WTC11 (cell line): ENCODE results near the gene ZNF628.

Experiments used
- ESRRA ChIP-seq: sonication (generic); formaldehyde crosslinking; IDR thresholded peaks from 2 replicates; pipeline ENCODE4 v1.8.1; 2022; ENCODE audit warnings: mild to moderate bottlenecking, missing genetic modification reagents, borderline replicate concordance
- FOXP1 ChIP-seq: sonication (generic); formaldehyde crosslinking; IDR thresholded peaks from 2 replicates; pipeline ENCODE4 v1.8.0; 2022; ENCODE audit warnings: missing genetic modification reagents, mild to moderate bottlenecking, moderate library complexity, borderline replicate concordance
- GRHL2 ChIP-seq: fragments of 250-450 bp; sonication (Bioruptor Pico); IDR thresholded peaks from 2 replicates; pipeline ENCODE4 v1.8.0; 2022; ENCODE audit warnings: mild to moderate bottlenecking, moderate library complexity; ENCODE audit not compliant: insufficient replicate concordance, severe bottlenecking
- JUN ChIP-seq: sonication (generic); formaldehyde crosslinking; IDR thresholded peaks from 2 replicates; pipeline ENCODE4 v1.8.0; 2023; ENCODE audit warnings: mild to moderate bottlenecking, missing genetic modification reagents
- SMAD3 ChIP-seq: sonication (generic); formaldehyde crosslinking; IDR thresholded peaks from 2 replicates; pipeline ENCODE4 v1.8.0; 2022; ENCODE audit warnings: missing genetic modification reagents, mild to moderate bottlenecking, borderline replicate concordance
- TEAD4 ChIP-seq: sonication (generic); formaldehyde crosslinking; IDR thresholded peaks from 2 replicates; pipeline ENCODE4 v1.8.0; 2022; ENCODE audit warnings: mild to moderate bottlenecking, missing genetic modification reagents
- TP53 ChIP-seq: sonication (generic); formaldehyde crosslinking; IDR thresholded peaks from 2 replicates; pipeline ENCODE4 v1.8.1; 2023; ENCODE audit warnings: mild to moderate bottlenecking, missing genetic modification reagents
- TF ChIP-seq, protein P1 (sequence below): sonication (generic); formaldehyde crosslinking; conservative IDR thresholded peaks from 2 replicates; pipeline ENCODE4 v1.8.1; 2022; ENCODE audit warnings: mild to moderate bottlenecking, missing genetic modification reagents
- TF ChIP-seq, protein P2 (sequence below): fragments of 200-600 bp; IDR thresholded peaks from 2 replicates; pipeline ENCODE4 v1.8.0; 2022; ENCODE audit warnings: antibody characterized with exemption
- TF ChIP-seq, protein P3 (sequence below): sonication (generic); formaldehyde crosslinking; IDR thresholded peaks from 2 replicates; pipeline ENCODE4 v1.8.1; 2022; ENCODE audit warnings: low read depth, missing genetic modification reagents, borderline replicate concordance
- TF ChIP-seq, protein P4 (sequence below): sonication (generic); formaldehyde crosslinking; conservative IDR thresholded peaks from 2 replicates; pipeline ENCODE4 v1.8.1; 2023; ENCODE audit warnings: mild to moderate bottlenecking, low read depth, missing genetic modification reagents, moderate library complexity
- TF ChIP-seq, protein P5 (sequence below): sonication (generic); formaldehyde crosslinking; IDR thresholded peaks from 2 replicates; pipeline ENCODE4 v1.8.1; 2023; ENCODE audit warnings: mild to moderate bottlenecking, moderate library complexity, missing genetic modification reagents
- TF ChIP-seq, protein P6 (sequence below): sonication (generic); formaldehyde crosslinking; IDR thresholded peaks from 2 replicates; pipeline ENCODE4 v1.8.1; 2023; ENCODE audit warnings: mild to moderate bottlenecking, missing genetic modification reagents, moderate library complexity
- TF ChIP-seq, protein P7 (sequence below): fragments of 250-450 bp; sonication (Bioruptor Pico); IDR thresholded peaks from 2 replicates; pipeline ENCODE4 v1.9.0; 2021; ENCODE audit warnings: moderate library complexity, mild to moderate bottlenecking, inconsistent platforms, borderline replicate concordance

DNA sequence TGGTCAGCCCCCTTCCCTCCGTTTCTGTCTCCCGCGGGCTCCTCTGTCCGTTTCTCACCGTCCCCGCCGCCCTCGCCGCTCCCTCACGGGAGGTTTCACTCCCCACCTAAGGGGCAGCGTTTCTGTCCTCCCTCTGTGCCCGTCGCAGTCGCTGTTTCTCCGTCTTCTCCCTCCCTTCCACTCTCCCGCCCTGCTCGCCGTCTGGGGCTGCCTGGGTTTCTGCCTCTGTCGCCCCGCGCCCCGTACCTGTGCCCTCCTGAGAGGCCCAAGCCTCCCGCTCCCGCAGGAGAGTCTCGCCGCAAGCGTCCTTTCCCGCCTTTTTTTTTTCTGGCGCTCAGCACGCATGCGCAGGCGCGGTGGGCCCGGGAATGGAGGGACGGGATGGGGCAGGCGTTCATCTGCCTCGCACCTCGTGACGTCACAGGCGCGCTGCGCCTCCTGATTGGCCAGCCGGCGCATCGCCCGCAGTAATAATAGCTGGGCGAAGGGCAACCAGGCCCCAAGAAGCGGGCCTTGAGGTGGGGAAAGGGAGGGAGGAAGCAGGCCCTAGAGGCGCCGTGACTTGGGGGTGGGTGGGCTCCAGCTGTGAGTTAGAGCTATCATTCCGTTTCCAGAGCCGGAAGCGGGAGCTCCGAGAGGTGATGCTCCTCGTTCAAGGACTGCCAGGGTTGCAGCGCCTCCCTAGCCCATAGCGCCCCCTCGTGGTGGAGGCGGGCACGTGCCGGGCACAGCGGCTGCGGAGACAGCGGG lies 27.3 kb downstream of the ZNF628 start:
- TF ChIP-seq JUN = peak; percentile 95; the same call in 1 of the 2 replicates
- peak; percentile 100 for TF ChIP-seq FOXP1 (CRISPR knock-in tag)
- TF ChIP-seq, protein P1, sequence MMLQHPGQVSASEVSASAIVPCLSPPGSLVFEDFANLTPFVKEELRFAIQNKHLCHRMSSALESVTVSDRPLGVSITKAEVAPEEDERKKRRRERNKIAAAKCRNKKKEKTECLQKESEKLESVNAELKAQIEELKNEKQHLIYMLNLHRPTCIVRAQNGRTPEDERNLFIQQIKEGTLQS (CRISPR knock-in tag) = peak; percentile 84; the same call in 1 of the 2 replicates
- TF ChIP-seq, protein P2, sequence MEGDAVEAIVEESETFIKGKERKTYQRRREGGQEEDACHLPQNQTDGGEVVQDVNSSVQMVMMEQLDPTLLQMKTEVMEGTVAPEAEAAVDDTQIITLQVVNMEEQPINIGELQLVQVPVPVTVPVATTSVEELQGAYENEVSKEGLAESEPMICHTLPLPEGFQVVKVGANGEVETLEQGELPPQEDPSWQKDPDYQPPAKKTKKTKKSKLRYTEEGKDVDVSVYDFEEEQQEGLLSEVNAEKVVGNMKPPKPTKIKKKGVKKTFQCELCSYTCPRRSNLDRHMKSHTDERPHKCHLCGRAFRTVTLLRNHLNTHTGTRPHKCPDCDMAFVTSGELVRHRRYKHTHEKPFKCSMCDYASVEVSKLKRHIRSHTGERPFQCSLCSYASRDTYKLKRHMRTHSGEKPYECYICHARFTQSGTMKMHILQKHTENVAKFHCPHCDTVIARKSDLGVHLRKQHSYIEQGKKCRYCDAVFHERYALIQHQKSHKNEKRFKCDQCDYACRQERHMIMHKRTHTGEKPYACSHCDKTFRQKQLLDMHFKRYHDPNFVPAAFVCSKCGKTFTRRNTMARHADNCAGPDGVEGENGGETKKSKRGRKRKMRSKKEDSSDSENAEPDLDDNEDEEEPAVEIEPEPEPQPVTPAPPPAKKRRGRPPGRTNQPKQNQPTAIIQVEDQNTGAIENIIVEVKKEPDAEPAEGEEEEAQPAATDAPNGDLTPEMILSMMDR = peak; percentile 99
- TF ChIP-seq, protein P3, sequence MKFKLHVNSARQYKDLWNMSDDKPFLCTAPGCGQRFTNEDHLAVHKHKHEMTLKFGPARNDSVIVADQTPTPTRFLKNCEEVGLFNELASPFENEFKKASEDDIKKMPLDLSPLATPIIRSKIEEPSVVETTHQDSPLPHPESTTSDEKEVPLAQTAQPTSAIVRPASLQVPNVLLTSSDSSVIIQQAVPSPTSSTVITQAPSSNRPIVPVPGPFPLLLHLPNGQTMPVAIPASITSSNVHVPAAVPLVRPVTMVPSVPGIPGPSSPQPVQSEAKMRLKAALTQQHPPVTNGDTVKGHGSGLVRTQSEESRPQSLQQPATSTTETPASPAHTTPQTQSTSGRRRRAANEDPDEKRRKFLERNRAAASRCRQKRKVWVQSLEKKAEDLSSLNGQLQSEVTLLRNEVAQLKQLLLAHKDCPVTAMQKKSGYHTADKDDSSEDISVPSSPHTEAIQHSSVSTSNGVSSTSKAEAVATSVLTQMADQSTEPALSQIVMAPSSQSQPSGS = peak; percentile 96
- TF ChIP-seq, protein P4, sequence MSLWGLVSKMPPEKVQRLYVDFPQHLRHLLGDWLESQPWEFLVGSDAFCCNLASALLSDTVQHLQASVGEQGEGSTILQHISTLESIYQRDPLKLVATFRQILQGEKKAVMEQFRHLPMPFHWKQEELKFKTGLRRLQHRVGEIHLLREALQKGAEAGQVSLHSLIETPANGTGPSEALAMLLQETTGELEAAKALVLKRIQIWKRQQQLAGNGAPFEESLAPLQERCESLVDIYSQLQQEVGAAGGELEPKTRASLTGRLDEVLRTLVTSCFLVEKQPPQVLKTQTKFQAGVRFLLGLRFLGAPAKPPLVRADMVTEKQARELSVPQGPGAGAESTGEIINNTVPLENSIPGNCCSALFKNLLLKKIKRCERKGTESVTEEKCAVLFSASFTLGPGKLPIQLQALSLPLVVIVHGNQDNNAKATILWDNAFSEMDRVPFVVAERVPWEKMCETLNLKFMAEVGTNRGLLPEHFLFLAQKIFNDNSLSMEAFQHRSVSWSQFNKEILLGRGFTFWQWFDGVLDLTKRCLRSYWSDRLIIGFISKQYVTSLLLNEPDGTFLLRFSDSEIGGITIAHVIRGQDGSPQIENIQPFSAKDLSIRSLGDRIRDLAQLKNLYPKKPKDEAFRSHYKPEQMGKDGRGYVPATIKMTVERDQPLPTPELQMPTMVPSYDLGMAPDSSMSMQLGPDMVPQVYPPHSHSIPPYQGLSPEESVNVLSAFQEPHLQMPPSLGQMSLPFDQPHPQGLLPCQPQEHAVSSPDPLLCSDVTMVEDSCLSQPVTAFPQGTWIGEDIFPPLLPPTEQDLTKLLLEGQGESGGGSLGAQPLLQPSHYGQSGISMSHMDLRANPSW = peak; percentile 95; the same call in 1 of the 2 replicates
- TF ChIP-seq, protein P5, sequence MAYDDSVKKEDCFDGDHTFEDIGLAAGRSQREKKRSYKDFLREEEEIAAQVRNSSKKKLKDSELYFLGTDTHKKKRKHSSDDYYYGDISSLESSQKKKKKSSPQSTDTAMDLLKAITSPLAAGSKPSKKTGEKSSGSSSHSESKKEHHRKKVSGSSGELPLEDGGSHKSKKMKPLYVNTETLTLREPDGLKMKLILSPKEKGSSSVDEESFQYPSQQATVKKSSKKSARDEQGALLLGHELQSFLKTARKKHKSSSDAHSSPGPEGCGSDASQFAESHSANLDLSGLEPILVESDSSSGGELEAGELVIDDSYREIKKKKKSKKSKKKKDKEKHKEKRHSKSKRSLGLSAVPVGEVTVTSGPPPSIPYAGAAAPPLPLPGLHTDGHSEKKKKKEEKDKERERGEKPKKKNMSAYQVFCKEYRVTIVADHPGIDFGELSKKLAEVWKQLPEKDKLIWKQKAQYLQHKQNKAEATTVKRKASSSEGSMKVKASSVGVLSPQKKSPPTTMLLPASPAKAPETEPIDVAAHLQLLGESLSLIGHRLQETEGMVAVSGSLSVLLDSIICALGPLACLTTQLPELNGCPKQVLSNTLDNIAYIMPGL (CRISPR knock-in tag) = peak; percentile 77; the same call in 1 of the 2 replicates
- peak; percentile 98 for TF ChIP-seq ESRRA
- peak; percentile 97 for TF ChIP-seq SMAD3 (CRISPR knock-in tag)
- peak; percentile 99 for TF ChIP-seq TP53 (CRISPR knock-in tag)
- TF ChIP-seq, protein P6, sequence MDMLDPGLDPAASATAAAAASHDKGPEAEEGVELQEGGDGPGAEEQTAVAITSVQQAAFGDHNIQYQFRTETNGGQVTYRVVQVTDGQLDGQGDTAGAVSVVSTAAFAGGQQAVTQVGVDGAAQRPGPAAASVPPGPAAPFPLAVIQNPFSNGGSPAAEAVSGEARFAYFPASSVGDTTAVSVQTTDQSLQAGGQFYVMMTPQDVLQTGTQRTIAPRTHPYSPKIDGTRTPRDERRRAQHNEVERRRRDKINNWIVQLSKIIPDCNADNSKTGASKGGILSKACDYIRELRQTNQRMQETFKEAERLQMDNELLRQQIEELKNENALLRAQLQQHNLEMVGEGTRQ = peak; percentile 81
- peak; percentile 94 for TF ChIP-seq TEAD4 (CRISPR knock-in tag)
- TF ChIP-seq GRHL2 (CRISPR knock-in tag) = no peak
- TF ChIP-seq, protein P7, sequence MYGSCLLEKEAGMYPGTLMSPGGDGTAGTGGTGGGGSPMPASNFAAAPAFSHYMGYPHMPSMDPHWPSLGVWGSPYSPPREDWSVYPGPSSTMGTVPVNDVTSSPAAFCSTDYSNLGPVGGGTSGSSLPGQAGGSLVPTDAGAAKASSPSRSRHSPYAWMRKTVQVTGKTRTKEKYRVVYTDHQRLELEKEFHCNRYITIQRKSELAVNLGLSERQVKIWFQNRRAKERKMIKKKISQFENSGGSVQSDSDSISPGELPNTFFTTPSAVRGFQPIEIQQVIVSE (CRISPR knock-in tag) = no peak
